ENCODE data around the gene ACYP1. TPM values are rescaled to one million over a fixed set of nuclear protein-coding genes. Genes with fewer than 3 reads are reported as not detected.

ACYP1 gene
- total RNA-seq, 1 experiment from 2014 or later, result 50.2 TPM

- no peaks in the 10 kb centered on the region for H3K36me3 ChIP-seq (ENCODE audit: insufficient read depth, low read length, poor library complexity, severe bottlenecking)
- BruUV-seq (replicated peaks), result no TSS peak
- no peak overlapping the region for H3K4me3 ChIP-seq (ENCODE audit: low read depth, low read length, poor library complexity, severe bottlenecking)
- DNase-seq (ENCODE audit: low spot score), result no peak
- no peak overlapping the region for H3K27ac ChIP-seq (ENCODE audit: low read depth, low read length, poor library complexity, severe bottlenecking)
- H3K4me1 ChIP-seq (ENCODE audit: insufficient read depth, low read length, poor library complexity, severe bottlenecking), result no peaks in the 10 kb centered on the region
- POLR2A ChIA-PET (ENCODE audit: low non-redundant PET), result no interaction called here
- no peaks in the 10 kb centered on the region for H3K27me3 ChIP-seq (replicated peaks; ENCODE audit: insufficient read depth, low read depth, low read length, poor library complexity)
- TF ChIP-seq CTCF (conservative IDR thresholded peaks at IDR 0.05; ENCODE audit: low read depth, low read length), result no peak
- TF ChIP-seq EZH2 (IDR thresholded peaks at IDR 0.05; ENCODE audit: borderline replicate concordance, low read depth, low read length, poor library complexity, severe bottlenecking), result no peak
- CTCF ChIA-PET, result no interaction called here
- intact Hi-C loops (cut with micrococcal nuclease; ENCODE audit: unreplicated experiment), result no loop called here
- no peaks in the 10 kb centered on the region for H3K9me3 ChIP-seq (ENCODE audit: low read depth, low read length, poor library complexity, severe bottlenecking)
Measured at GRCh38 chr14:75077794-75078193, 14.0 kb upstream of the ACYP1 start.

- peaks cover 18% of the 10 kb centered on the region for H3K4me1 ChIP-seq (ENCODE audit: insufficient read depth, low read length, poor library complexity, severe bottlenecking)
- intact Hi-C loops (cut with micrococcal nuclease; ENCODE audit: unreplicated experiment), result no loop called here
- CTCF ChIA-PET, result interaction anchor here (0.5 kb wide), 1 partner anchor 164 kb away, joined by 3 read pairs; no protein-coding TSS in a partner anchor
- H3K27me3 ChIP-seq (replicated peaks; ENCODE audit: insufficient read depth, low read depth, low read length, poor library complexity), result no peaks in the 10 kb centered on the region
- no peak for DNase-seq (ENCODE audit: low spot score)
- no peak overlapping the region for H3K27ac ChIP-seq (ENCODE audit: low read depth, low read length, poor library complexity, severe bottlenecking)
- no peak for TF ChIP-seq CTCF (conservative IDR thresholded peaks at IDR 0.05; ENCODE audit: low read depth, low read length)
- no peak for TF ChIP-seq EZH2 (IDR thresholded peaks at IDR 0.05; ENCODE audit: borderline replicate concordance, low read depth, low read length, poor library complexity, severe bottlenecking)
- POLR2A ChIA-PET (ENCODE audit: low non-redundant PET), result no interaction called here
- H3K4me3 ChIP-seq (ENCODE audit: low read depth, low read length, poor library complexity, severe bottlenecking), result no peak overlapping the region
- H3K36me3 ChIP-seq (ENCODE audit: insufficient read depth, low read length, poor library complexity, severe bottlenecking), result no peaks in the 10 kb centered on the region
- BruUV-seq (replicated peaks), result no TSS peak
- no peaks in the 10 kb centered on the region for H3K9me3 ChIP-seq (ENCODE audit: low read depth, low read length, poor library complexity, severe bottlenecking)
Measured at GRCh38 chr14:75070383-75070782, 6.6 kb upstream of the ACYP1 start.

- CTCF ChIA-PET, result no interaction called here
- H3K27ac ChIP-seq (ENCODE audit: low read depth, low read length, poor library complexity, severe bottlenecking), result no peak overlapping the region
Measured at GRCh38 chr14:75069811-75070145, 6.0 kb upstream of the ACYP1 start.

More at GRCh38 chr14:75069811-75070145, 6.0 kb upstream of the ACYP1 start:
- DNase-seq (ENCODE audit: low spot score), result no peak
- POLR2A ChIA-PET (ENCODE audit: low non-redundant PET), result no interaction called here
- Histone ChIP-seq H3K27me3 (replicated peaks; ENCODE audit: insufficient read depth, low read depth, low read length, poor library complexity) (no peaks in the 10 kb centered on the region), H3K9me3 (ENCODE audit: low read depth, low read length, poor library complexity, severe bottlenecking) (no peaks in the 10 kb centered on the region), H3K4me3 (ENCODE audit: low read depth, low read length, poor library complexity, severe bottlenecking) (peak overlapping the region; percentile 52), H3K36me3 (ENCODE audit: insufficient read depth, low read length, poor library complexity, severe bottlenecking) (no peaks in the 10 kb centered on the region), H3K4me1 (ENCODE audit: insufficient read depth, low read length, poor library complexity, severe bottlenecking) (peaks cover 18% of the 10 kb centered on the region)
- BruUV-seq (replicated peaks), result no TSS peak
- intact Hi-C loops (cut with micrococcal nuclease; ENCODE audit: unreplicated experiment), result loop anchor here (5.0 kb wide), 1 partner anchor 117 kb away; no protein-coding TSS in a partner anchor
- TF ChIP-seq CTCF (conservative IDR thresholded peaks at IDR 0.05; ENCODE audit: low read depth, low read length) (no peak), EZH2 (IDR thresholded peaks at IDR 0.05; ENCODE audit: borderline replicate concordance, low read depth, low read length, poor library complexity, severe bottlenecking) (no peak)

Measured in A673 (cell line).